ENCODE results near the gene MT1M. TPM values are rescaled to one million over a fixed set of nuclear protein-coding genes. Genes with fewer than 3 reads are reported as not detected.

The MT1M gene
- total and polyA plus RNA-seq, 2 of the 8 experiments (the other 6 are each of a cell fraction or from before 2014, with no cell fraction given): 2.1 TPM; not detected in 1

DNA sequence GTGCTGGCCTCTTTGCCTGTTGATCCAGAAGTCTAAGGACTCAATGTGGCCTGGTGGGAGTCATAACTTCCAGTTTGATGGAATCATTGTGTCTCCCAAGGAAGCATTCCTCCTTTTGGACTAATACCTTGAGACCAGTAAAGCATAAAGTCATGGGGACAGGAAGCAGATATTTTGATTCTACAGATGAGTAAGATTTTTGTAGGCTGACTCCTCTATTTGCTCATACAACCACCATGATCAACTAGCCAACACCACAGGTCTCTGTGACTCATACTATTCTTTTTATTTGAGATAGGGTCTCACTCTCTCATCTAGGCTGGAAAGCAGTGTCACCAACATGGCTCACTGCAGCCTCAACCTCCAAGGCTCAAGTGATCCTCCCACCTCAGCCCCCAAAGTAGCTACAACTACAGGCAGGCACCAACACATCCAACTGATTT, 17.9 kb upstream of the MT1M start (continued):
- TF ChIP-seq, protein P1, sequence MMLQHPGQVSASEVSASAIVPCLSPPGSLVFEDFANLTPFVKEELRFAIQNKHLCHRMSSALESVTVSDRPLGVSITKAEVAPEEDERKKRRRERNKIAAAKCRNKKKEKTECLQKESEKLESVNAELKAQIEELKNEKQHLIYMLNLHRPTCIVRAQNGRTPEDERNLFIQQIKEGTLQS (IDR thresholded peaks at IDR 0.05; ENCODE audit: insufficient read depth, low read depth, low read length): no peak
- no peak for TF ChIP-seq SIRT6 (IDR thresholded peaks at IDR 0.05; ENCODE audit: low read length)
- TF ChIP-seq, protein P2, sequence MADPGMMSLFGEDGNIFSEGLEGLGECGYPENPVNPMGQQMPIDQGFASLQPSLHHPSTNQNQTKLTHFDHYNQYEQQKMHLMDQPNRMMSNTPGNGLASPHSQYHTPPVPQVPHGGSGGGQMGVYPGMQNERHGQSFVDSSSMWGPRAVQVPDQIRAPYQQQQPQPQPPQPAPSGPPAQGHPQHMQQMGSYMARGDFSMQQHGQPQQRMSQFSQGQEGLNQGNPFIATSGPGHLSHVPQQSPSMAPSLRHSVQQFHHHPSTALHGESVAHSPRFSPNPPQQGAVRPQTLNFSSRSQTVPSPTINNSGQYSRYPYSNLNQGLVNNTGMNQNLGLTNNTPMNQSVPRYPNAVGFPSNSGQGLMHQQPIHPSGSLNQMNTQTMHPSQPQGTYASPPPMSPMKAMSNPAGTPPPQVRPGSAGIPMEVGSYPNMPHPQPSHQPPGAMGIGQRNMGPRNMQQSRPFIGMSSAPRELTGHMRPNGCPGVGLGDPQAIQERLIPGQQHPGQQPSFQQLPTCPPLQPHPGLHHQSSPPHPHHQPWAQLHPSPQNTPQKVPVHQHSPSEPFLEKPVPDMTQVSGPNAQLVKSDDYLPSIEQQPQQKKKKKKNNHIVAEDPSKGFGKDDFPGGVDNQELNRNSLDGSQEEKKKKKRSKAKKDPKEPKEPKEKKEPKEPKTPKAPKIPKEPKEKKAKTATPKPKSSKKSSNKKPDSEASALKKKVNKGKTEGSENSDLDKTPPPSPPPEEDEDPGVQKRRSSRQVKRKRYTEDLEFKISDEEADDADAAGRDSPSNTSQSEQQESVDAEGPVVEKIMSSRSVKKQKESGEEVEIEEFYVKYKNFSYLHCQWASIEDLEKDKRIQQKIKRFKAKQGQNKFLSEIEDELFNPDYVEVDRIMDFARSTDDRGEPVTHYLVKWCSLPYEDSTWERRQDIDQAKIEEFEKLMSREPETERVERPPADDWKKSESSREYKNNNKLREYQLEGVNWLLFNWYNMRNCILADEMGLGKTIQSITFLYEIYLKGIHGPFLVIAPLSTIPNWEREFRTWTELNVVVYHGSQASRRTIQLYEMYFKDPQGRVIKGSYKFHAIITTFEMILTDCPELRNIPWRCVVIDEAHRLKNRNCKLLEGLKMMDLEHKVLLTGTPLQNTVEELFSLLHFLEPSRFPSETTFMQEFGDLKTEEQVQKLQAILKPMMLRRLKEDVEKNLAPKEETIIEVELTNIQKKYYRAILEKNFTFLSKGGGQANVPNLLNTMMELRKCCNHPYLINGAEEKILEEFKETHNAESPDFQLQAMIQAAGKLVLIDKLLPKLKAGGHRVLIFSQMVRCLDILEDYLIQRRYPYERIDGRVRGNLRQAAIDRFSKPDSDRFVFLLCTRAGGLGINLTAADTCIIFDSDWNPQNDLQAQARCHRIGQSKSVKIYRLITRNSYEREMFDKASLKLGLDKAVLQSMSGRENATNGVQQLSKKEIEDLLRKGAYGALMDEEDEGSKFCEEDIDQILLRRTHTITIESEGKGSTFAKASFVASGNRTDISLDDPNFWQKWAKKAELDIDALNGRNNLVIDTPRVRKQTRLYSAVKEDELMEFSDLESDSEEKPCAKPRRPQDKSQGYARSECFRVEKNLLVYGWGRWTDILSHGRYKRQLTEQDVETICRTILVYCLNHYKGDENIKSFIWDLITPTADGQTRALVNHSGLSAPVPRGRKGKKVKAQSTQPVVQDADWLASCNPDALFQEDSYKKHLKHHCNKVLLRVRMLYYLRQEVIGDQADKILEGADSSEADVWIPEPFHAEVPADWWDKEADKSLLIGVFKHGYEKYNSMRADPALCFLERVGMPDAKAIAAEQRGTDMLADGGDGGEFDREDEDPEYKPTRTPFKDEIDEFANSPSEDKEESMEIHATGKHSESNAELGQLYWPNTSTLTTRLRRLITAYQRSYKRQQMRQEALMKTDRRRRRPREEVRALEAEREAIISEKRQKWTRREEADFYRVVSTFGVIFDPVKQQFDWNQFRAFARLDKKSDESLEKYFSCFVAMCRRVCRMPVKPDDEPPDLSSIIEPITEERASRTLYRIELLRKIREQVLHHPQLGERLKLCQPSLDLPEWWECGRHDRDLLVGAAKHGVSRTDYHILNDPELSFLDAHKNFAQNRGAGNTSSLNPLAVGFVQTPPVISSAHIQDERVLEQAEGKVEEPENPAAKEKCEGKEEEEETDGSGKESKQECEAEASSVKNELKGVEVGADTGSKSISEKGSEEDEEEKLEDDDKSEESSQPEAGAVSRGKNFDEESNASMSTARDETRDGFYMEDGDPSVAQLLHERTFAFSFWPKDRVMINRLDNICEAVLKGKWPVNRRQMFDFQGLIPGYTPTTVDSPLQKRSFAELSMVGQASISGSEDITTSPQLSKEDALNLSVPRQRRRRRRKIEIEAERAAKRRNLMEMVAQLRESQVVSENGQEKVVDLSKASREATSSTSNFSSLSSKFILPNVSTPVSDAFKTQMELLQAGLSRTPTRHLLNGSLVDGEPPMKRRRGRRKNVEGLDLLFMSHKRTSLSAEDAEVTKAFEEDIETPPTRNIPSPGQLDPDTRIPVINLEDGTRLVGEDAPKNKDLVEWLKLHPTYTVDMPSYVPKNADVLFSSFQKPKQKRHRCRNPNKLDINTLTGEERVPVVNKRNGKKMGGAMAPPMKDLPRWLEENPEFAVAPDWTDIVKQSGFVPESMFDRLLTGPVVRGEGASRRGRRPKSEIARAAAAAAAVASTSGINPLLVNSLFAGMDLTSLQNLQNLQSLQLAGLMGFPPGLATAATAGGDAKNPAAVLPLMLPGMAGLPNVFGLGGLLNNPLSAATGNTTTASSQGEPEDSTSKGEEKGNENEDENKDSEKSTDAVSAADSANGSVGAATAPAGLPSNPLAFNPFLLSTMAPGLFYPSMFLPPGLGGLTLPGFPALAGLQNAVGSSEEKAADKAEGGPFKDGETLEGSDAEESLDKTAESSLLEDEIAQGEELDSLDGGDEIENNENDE (IDR thresholded peaks at IDR 0.05; ENCODE audit: insufficient replicate concordance, low read length): no peak

Data from H1 (cell line).